Gastrocnemius medialis (tissue), 4 donors: ENCODE measurements around the gene PLA2G2F. TPM values are rescaled to one million over a fixed set of nuclear protein-coding genes. Genes with fewer than 3 reads are reported as not detected.

ENCODE experiments used
- ATAC-seq, 2 donors: fragments of 150-250 bp; one replicate each; pipeline ENCODE4 v1.9.1; 2016
- DNase-seq, 2 donors: peaks; one replicate each; pipeline ENCODE4 v3.0.0-alpha.2; 2019
- H3K27ac ChIP-seq, 4 donors: fragments of 200-600 bp; sonication (generic); 1 replicate in 1 of 4; 2 replicates in 3 of 4; pipeline ENCODE4 v1.5.1; 2016 to 2018; ENCODE audit warnings: mild to moderate bottlenecking in 2 of 4, moderate library complexity in 1 of 4
- H3K27me3 ChIP-seq, 3 donors: fragments of 200-600 bp; sonication (generic) in 2 of 3; 1 replicate in 1 of 3; 2 replicates in 2 of 3; pipeline versions ENCODE4 v1.5.1 to v1.6.0; 2016 to 2019; ENCODE audit warnings: mild to moderate bottlenecking in 1 of 3, moderate library complexity in 1 of 3
- H3K36me3 ChIP-seq, 2 donors: fragments of 200-600 bp; sonication (generic) in 1 of 2; one replicate each; pipeline ENCODE4 v1.5.1; 2017 to 2018
- H3K4me1 ChIP-seq, 2 donors: fragments of 200-600 bp; sonication (generic) in 1 of 2; one replicate each; pipeline ENCODE4 v1.5.1; 2016 to 2017; ENCODE audit warnings: mild to moderate bottlenecking in 2 of 2
- H3K4me3 ChIP-seq, 4 donors: fragments of 200-600 bp; sonication (generic) in 3 of 4; 1 replicate in 1 of 4; 2 replicates in 3 of 4; pipeline ENCODE4 v1.5.1; 2016 to 2019; ENCODE audit warnings: mild to moderate bottlenecking in 2 of 4
- H3K9me3 ChIP-seq, 3 donors: fragments of 200-600 bp; sonication (generic) in 2 of 3; 1 replicate in 1 of 3; 2 replicates in 2 of 3; pipeline ENCODE4 v1.5.1; 2016 to 2019
- CTCF ChIP-seq, 5 experiments: fragments of 450-650 bp in 3 of 5; fragments of 200-600 bp in 2 of 5; sonication (generic) in 2 of 5; IDR thresholded peaks in 4 of 5; conservative IDR thresholded peaks in 1 of 5; 1 replicate in 4 of 5; 2 replicates in 1 of 5; pipeline ENCODE4 v1.5.1; 2016 to 2019; ENCODE audit warnings: antibody characterized with exemption in 5 of 5, mild to moderate bottlenecking in 3 of 5, moderate library complexity in 3 of 5
- POLR2A ChIP-seq, 2 donors: fragments of 450-650 bp; IDR thresholded peaks; one replicate each; pipeline ENCODE4 v1.6.1; 2017; ENCODE audit warnings: antibody characterized with exemption in 2 of 2, mild to moderate bottlenecking in 2 of 2, moderate library complexity in 2 of 2
- in situ Hi-C, 4 donors: fragments of 200-750 bp; cut with MboI; loops; one replicate each; pipeline versions ENCODE4 v1.15.0 to v1.8.0; 2017; ENCODE audit warnings: low sequenced_read_pairs in 4 of 4
- intact Hi-C: fragments of 100-400 bp; cut with DNase I; formaldehyde crosslinking; loops from one replicate; pipeline ENCODE4 v1.15.1; 2023; ENCODE audit warnings: low total_unique reads
- total RNA-seq, 4 donors: library from RNA; depleted of rRNA; stranded (reverse); fragments of >200 nt; gene quantifications; one replicate each; pipeline versions ENCODE4 v1.1.0 to v1.2.3, GENCODE V29; 2016

The PLA2G2F gene
- total RNA-seq, 4 donors from 2014 or later: not detected

- in situ Hi-C loops: loop anchor here in 1 of 4 donors (10.0 kb wide), 1 partner anchor 276 kb away; no protein-coding TSS in a partner anchor
- H3K27me3 ChIP-seq: peaks cover 9 to 38% (median 25%) of the 10 kb centered on the region in 3 donors
- TF ChIP-seq CTCF (IDR thresholded peaks at IDR 0.05 in 4 of 5, conservative IDR thresholded peaks at IDR 0.05 in 1 of 5): no peak
- no peak for TF ChIP-seq POLR2A (IDR thresholded peaks at IDR 0.05)
- no peaks in the 10 kb centered on the region for H3K9me3 ChIP-seq
- ATAC-seq: no peak
- no peak overlapping the region for H3K27ac ChIP-seq
- no peaks in the 10 kb centered on the region for H3K36me3 ChIP-seq
- intact Hi-C loops: no loop called here
- no peak for DNase-seq
- no peak overlapping the region for H3K4me3 ChIP-seq
- peaks cover 13 to 27% of the 10 kb centered on the region in 2 donors for H3K4me1 ChIP-seq
Observed at GRCh38 chr1:20190256-20191160, 51.4 kb downstream of the PLA2G2F start.

- intact Hi-C loops (no loop called here), in situ Hi-C loops (loop anchor here in 1 of 4 donors (10.0 kb wide), 1 partner anchor 277 kb away; no protein-coding TSS in a partner anchor)
- no peaks in the 10 kb centered on the region for H3K36me3 ChIP-seq
- no peak for DNase-seq
- H3K9me3 ChIP-seq: no peaks in the 10 kb centered on the region
- no peak overlapping the region for H3K4me3 ChIP-seq
- H3K27me3 ChIP-seq: peaks cover 9 to 29% (median 17%) of the 10 kb centered on the region in 3 donors
- H3K4me1 ChIP-seq: peaks cover 6 to 27% of the 10 kb centered on the region in 2 donors
- no peak for TF ChIP-seq CTCF (IDR thresholded peaks at IDR 0.05 in 4 of 5, conservative IDR thresholded peaks at IDR 0.05 in 1 of 5)
- no peak for TF ChIP-seq POLR2A (IDR thresholded peaks at IDR 0.05)
- no peak for ATAC-seq
- no peak overlapping the region for H3K27ac ChIP-seq
Observed at GRCh38 chr1:20191266-20191825, 52.2 kb downstream of the PLA2G2F start.

GRCh38 chr1:20192364-20192763 is 53.2 kb downstream of the PLA2G2F start:
- Histone ChIP-seq H3K4me1 (peaks cover 4 to 27% of the 10 kb centered on the region in 2 donors), H3K27me3 (peaks cover 3 to 19% (median 8%) of the 10 kb centered on the region in 3 donors), H3K9me3 (no peaks in the 10 kb centered on the region), H3K4me3 (no peak overlapping the region), H3K36me3 (no peaks in the 10 kb centered on the region), H3K27ac (peak overlapping the region in 1 of 4 donors; percentile 41)
- ATAC-seq (peak in 1 of 2 donors; percentile 61), DNase-seq (no peak)
- TF ChIP-seq CTCF (IDR thresholded peaks at IDR 0.05 in 4 of 5, conservative IDR thresholded peaks at IDR 0.05 in 1 of 5) (no peak), POLR2A (IDR thresholded peaks at IDR 0.05) (no peak)
- in situ Hi-C loops (loop anchor here in 1 of 4 donors (10.0 kb wide), 1 partner anchor 278 kb away; no protein-coding TSS in a partner anchor), intact Hi-C loops (no loop called here)

- H3K27ac ChIP-seq: peak overlapping the region in 1 of 4 donors; percentile 29
- in situ Hi-C loops: loop anchor here in 1 of 4 donors (10.0 kb wide), 1 partner anchor 278 kb away; no protein-coding TSS in a partner anchor
- DNase-seq (no peak), ATAC-seq (no peak)
- H3K36me3 ChIP-seq: no peaks in the 10 kb centered on the region
- TF ChIP-seq CTCF (IDR thresholded peaks at IDR 0.05 in 4 of 5, conservative IDR thresholded peaks at IDR 0.05 in 1 of 5) (no peak), POLR2A (IDR thresholded peaks at IDR 0.05) (no peak)
- H3K9me3 ChIP-seq: no peaks in the 10 kb centered on the region
- peaks cover 4 to 27% of the 10 kb centered on the region in 2 donors for H3K4me1 ChIP-seq
- H3K4me3 ChIP-seq: no peak overlapping the region
- intact Hi-C loops: no loop called here
- peaks cover 2 to 13% (median 10%) of the 10 kb centered on the region in 3 donors for H3K27me3 ChIP-seq
Observed at GRCh38 chr1:20192871-20193411, 53.8 kb downstream of the PLA2G2F start.
